ENCODE measurements around the gene USP11. TPM values are rescaled to one million over a fixed set of nuclear protein-coding genes. Genes with fewer than 3 reads are reported as not detected.

USP11 gene
- total and polyA plus RNA-seq, 10 donors, result 19.9 to 91.5 (median 58.7) TPM

DNA sequence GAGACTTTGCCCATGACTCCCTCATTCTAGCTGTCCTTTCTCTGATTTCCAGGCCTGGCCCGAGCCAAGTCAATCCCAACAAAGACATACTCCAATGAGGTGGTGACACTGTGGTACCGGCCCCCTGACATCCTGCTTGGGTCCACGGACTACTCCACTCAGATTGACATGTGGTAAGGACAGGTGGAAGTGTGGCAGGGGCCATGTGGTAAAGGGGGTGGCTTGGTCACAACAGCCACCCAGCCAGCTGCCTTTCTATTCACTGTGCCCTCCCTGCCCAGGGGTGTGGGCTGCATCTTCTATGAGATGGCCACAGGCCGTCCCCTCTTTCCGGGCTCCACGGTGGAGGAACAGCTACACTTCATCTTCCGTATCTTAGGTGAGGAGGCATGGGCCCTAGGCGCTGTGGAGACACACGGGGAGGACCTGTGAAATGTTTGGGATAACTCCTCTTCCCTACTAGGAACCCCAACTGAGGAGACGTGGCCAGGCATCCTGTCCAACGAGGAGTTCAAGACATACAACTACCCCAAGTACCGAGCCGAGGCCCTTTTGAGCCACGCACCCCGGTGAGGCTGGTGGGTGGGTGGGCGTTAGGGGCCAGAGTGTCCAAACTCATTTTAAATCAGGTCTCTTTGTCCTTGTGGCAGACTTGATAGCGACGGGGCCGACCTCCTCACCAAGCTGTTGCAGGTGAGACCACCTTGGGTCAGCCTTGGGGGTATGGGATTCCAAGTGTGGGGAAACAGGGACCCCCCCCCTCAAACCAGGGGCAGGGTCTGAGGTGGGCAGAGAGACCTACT lies 6.1 kb upstream of the USP11 start:
- intact Hi-C loops (cut with DNase I; ENCODE audit: low total_unique reads), result no loop called here
- H3K9me3 ChIP-seq, result no peaks in the 10 kb centered on the region
- H3K27ac ChIP-seq, result no peak overlapping the region
- H3K27me3 ChIP-seq (replicated peaks in 1 of 7), result no peaks in the 10 kb centered on the region
- H3K4me3 ChIP-seq, result no peak overlapping the region
- WGBS, 5 donors, result 79 to 92% (median 90%) methylated on average over 5 to 19 of the region's 19 CpGs
- H3K36me3 ChIP-seq, result peaks cover 0 to 78% (median 58%) of the 10 kb centered on the region in 6 donors
- peaks cover 0 to 5% (median 0%) of the 10 kb centered on the region in 6 donors for H3K4me1 ChIP-seq
- TF ChIP-seq, protein P1, sequence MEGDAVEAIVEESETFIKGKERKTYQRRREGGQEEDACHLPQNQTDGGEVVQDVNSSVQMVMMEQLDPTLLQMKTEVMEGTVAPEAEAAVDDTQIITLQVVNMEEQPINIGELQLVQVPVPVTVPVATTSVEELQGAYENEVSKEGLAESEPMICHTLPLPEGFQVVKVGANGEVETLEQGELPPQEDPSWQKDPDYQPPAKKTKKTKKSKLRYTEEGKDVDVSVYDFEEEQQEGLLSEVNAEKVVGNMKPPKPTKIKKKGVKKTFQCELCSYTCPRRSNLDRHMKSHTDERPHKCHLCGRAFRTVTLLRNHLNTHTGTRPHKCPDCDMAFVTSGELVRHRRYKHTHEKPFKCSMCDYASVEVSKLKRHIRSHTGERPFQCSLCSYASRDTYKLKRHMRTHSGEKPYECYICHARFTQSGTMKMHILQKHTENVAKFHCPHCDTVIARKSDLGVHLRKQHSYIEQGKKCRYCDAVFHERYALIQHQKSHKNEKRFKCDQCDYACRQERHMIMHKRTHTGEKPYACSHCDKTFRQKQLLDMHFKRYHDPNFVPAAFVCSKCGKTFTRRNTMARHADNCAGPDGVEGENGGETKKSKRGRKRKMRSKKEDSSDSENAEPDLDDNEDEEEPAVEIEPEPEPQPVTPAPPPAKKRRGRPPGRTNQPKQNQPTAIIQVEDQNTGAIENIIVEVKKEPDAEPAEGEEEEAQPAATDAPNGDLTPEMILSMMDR (IDR thresholded peaks at IDR 0.05 in 8 of 11, conservative IDR thresholded peaks at IDR 0.05 in 3 of 11), result no peak
- TF ChIP-seq POLR2A (IDR thresholded peaks at IDR 0.05) (no peak), POLR2AphosphoS5 (IDR thresholded peaks at IDR 0.05) (no peak)
- peak; percentile 69 for DNase-seq

DNA sequence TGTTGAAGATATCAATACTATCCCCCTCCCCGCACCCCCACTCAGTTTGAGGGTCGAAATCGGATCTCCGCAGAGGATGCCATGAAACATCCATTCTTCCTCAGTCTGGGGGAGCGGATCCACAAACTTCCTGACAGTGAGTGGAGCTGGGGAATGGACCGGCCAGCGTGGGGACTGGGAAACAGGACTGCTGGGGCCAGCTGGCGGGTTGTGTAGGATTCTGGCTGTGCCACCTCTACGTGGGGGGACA lies 5.5 kb upstream of the USP11 start:
- H3K4me1 ChIP-seq, result peaks cover 0 to 1% (median 0%) of the 10 kb centered on the region in 6 donors
- no peak for DNase-seq
- H3K27me3 ChIP-seq (replicated peaks in 1 of 7), result no peaks in the 10 kb centered on the region
- H3K27ac ChIP-seq, result no peak overlapping the region
- intact Hi-C loops (cut with DNase I; ENCODE audit: low total_unique reads), result no loop called here
- TF ChIP-seq POLR2AphosphoS5 (IDR thresholded peaks at IDR 0.05), result no peak
- TF ChIP-seq, protein P1 (IDR thresholded peaks at IDR 0.05 in 8 of 11, conservative IDR thresholded peaks at IDR 0.05 in 3 of 11), result no peak
- TF ChIP-seq POLR2A (IDR thresholded peaks at IDR 0.05), result no peak
- WGBS, 5 donors, result 93 to 97% (median 95%) methylated on average over 9 of the region's 9 CpGs
- H3K9me3 ChIP-seq, result no peaks in the 10 kb centered on the region
- H3K36me3 ChIP-seq, result peaks cover 0 to 78% (median 56%) of the 10 kb centered on the region in 6 donors
- no peak overlapping the region for H3K4me3 ChIP-seq

DNA sequence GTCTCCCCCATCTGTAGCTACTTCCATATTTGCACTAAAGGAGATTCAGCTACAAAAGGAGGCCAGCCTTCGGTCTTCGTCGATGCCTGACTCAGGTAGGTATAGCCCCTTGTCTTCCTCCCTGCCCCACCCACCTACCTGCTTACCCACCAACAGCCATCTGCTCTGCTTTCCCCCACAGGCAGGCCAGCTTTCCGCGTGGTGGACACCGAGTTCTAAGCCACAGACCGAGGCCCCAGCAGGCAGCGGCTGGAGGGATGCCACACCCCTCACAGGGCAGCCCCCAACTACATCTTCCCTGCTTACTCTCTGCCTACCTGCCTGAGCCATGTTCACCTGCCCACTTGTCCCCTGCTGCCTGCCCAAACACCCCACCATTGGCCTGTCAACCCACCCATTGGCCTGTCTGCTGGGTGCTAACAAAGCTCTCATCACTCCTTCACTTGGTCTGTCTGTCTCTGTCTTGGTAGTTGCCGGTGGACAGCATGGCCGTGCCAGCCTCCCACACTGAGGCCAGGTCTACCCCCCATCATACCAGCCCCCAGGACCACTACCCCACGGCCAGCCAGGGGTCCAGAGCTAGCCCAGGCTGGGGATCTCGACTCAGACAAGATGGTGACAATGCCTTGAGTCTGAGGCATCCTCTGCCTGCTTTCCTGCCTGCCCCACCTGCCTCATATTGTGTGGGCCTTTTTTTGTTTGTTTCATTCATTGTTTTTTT lies 4.1 kb upstream of the USP11 start:
- no peak overlapping the region for H3K4me3 ChIP-seq
- no peak for TF ChIP-seq POLR2A (IDR thresholded peaks at IDR 0.05)
- peak in 1 of 3 donors; percentile 23 for TF ChIP-seq POLR2AphosphoS5 (IDR thresholded peaks at IDR 0.05)
- H3K9me3 ChIP-seq, result no peaks in the 10 kb centered on the region
- 95 to 100% (median 96%) methylated on average over 12 of the region's 12 CpGs for WGBS, 5 donors
- H3K36me3 ChIP-seq, result peaks cover 0 to 67% (median 50%) of the 10 kb centered on the region in 6 donors
- peak; percentile 70 for DNase-seq
- H3K27ac ChIP-seq, result no peak overlapping the region
- peaks cover 0 to 7% (median 0%) of the 10 kb centered on the region in 6 donors for H3K4me1 ChIP-seq
- no peaks in the 10 kb centered on the region for H3K27me3 ChIP-seq (replicated peaks in 1 of 7)
- intact Hi-C loops (cut with DNase I; ENCODE audit: low total_unique reads), result no loop called here

DNA sequence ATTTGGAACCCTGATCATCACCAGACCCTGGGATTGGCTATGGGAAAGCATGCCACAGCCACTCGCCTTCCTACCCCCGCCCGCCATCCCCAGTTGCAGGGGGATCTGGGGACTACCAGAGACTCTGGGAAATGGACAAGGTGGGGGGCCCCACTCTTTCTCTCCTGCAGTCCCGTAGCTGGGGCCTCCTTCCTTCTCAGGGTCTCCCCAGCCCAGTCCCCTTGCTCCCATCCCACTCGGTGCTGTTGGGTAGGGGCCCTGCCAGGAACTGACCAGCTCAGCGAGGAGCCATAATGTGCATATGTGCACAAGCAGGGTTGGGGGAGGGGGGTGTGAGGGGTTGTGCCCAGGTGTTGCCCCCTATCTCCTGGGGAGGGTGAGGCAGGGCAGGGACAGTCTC lies 3.4 kb upstream of the USP11 start:
- TF ChIP-seq POLR2AphosphoS5 (IDR thresholded peaks at IDR 0.05), result no peak
- TF ChIP-seq, protein P1 (IDR thresholded peaks at IDR 0.05 in 8 of 11, conservative IDR thresholded peaks at IDR 0.05 in 3 of 11), result no peak
- TF ChIP-seq POLR2A (IDR thresholded peaks at IDR 0.05), result no peak
- H3K9me3 ChIP-seq, result no peaks in the 10 kb centered on the region
- peaks cover 0 to 10% (median 0%) of the 10 kb centered on the region in 6 donors for H3K4me1 ChIP-seq
- WGBS, 5 donors, result 92 to 98% (median 97%) methylated on average over 5 to 6 of the region's 6 CpGs
- intact Hi-C loops (cut with DNase I; ENCODE audit: low total_unique reads), result no loop called here
- H3K27ac ChIP-seq, result no peak overlapping the region
- H3K36me3 ChIP-seq, result peaks cover 0 to 60% (median 43%) of the 10 kb centered on the region in 6 donors
- no peaks in the 10 kb centered on the region for H3K27me3 ChIP-seq (replicated peaks in 1 of 7)
- peak; percentile 73 for DNase-seq
- H3K4me3 ChIP-seq, result no peak overlapping the region
